SK-N-SH (cell line): ENCODE data around the gene GDPD4.

Experiments used
- CHD2 ChIP-seq: fragments of 150-350 bp; IDR thresholded peaks from 2 replicates; pipeline ENCODE4 v1.6.1; 2018; ENCODE audit warnings: low read length; ENCODE audit not compliant: partially characterized antibody
- EP300 ChIP-seq, 2 experiments: IDR thresholded peaks; 2 replicates each; pipeline versions ENCODE4 v1.4.0 to v1.6.1; 2012; ENCODE audit warnings: borderline replicate concordance in 1 of 2, low read depth in 1 of 2, low read length in 1 of 2
- EZH2phosphoT487 ChIP-seq: fragments of 200-600 bp; sonication (generic); IDR thresholded peaks from 2 replicates; pipeline ENCODE4 v1.6.1; 2017; ENCODE audit warnings: low read depth, mixed run types, mild to moderate bottlenecking, antibody characterized with exemption, moderate library complexity, borderline replicate concordance
- FOXJ3 ChIP-seq: sonication (generic); formaldehyde crosslinking; IDR thresholded peaks from 2 replicates; pipeline ENCODE4 v1.5.1; 2020; ENCODE audit warnings: mild to moderate bottlenecking, missing genetic modification reagents
- MXI1 ChIP-seq: IDR thresholded peaks from 2 replicates; pipeline ENCODE4 v1.6.1; 2012; ENCODE audit warnings: mild to moderate bottlenecking, low read depth, low read length, improper control_type of control experiment
- NFIC ChIP-seq: IDR thresholded peaks from 2 replicates; pipeline ENCODE4 v1.4.0; 2012; ENCODE audit warnings: borderline replicate concordance
- POLR2AphosphoS5 ChIP-seq: IDR thresholded peaks from 2 replicates; pipeline ENCODE4 v1.6.1; 2012; ENCODE audit warnings: low read depth, low read length
- SIN3A ChIP-seq: IDR thresholded peaks from 2 replicates; pipeline ENCODE4 v1.6.1; 2012; ENCODE audit warnings: low read depth, mild to moderate bottlenecking, low read length, moderate library complexity, borderline replicate concordance
- TCF12 ChIP-seq: IDR thresholded peaks from 2 replicates; pipeline ENCODE4 v1.4.0; 2012
- TF ChIP-seq, protein P1 (sequence below): fragments of 200-600 bp; sonication (generic); IDR thresholded peaks from 2 replicates; pipeline ENCODE4 v1.6.1; 2017; ENCODE audit warnings: antibody characterized with exemption, mild to moderate bottlenecking, moderate library complexity
- TF ChIP-seq, protein P2 (sequence below): fragments of 150-350 bp; IDR thresholded peaks from 2 replicates; pipeline ENCODE4 v1.6.1; 2017; ENCODE audit warnings: antibody characterized with exemption, low read length, low read depth, borderline replicate concordance
- TF ChIP-seq, protein P3 (sequence below): IDR thresholded peaks from 2 replicates; pipeline ENCODE4 v1.6.1; 2012; ENCODE audit warnings: mild to moderate bottlenecking, low read depth, low read length, moderate library complexity
- TF ChIP-seq, protein P4 (sequence below): IDR thresholded peaks from 2 replicates; pipeline ENCODE4 v1.4.0; 2012; ENCODE audit warnings: low read depth, borderline replicate concordance
- TF ChIP-seq, protein P5 (sequence below): IDR thresholded peaks from 2 replicates; pipeline ENCODE4 v1.4.0; 2012; ENCODE audit warnings: low read depth

DNA sequence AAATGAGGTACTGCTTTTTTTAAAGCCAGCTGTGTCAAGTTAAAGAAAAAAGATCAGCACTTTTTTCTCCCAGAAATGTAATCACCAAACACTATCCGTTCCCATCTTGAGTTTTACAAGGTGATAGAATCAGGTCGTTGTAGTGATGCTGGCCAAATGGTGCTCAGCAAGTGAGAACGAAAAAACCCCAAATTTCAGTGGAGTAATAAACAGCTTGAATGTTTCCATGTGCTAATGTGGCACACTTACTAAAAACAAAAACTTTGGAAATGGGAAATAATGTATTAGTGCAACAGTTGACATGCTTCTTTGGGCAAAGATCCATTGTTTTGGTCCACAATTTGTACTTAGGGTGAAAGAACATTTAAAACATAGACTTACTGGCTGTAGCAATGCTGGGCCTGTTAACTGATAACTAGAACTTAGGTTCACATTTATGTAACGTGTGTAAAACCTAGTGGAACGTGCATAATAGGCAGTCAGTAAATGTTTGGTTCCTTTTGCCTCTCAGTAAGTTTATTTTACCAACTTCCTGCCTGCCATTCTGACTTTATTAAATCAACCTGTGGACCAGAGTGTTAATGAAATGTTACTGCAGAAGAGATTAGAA lies 15.4 kb upstream of the GDPD4 start:
- TF ChIP-seq, protein P1, sequence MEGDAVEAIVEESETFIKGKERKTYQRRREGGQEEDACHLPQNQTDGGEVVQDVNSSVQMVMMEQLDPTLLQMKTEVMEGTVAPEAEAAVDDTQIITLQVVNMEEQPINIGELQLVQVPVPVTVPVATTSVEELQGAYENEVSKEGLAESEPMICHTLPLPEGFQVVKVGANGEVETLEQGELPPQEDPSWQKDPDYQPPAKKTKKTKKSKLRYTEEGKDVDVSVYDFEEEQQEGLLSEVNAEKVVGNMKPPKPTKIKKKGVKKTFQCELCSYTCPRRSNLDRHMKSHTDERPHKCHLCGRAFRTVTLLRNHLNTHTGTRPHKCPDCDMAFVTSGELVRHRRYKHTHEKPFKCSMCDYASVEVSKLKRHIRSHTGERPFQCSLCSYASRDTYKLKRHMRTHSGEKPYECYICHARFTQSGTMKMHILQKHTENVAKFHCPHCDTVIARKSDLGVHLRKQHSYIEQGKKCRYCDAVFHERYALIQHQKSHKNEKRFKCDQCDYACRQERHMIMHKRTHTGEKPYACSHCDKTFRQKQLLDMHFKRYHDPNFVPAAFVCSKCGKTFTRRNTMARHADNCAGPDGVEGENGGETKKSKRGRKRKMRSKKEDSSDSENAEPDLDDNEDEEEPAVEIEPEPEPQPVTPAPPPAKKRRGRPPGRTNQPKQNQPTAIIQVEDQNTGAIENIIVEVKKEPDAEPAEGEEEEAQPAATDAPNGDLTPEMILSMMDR = no peak
- TF ChIP-seq EZH2phosphoT487 (no peak), FOXJ3 (CRISPR knock-in tag) (no peak), TCF12 (no peak), EP300 (IDR thresholded peaks at IDR 0.05; ENCODE audit: borderline replicate concordance in 1 of 2, low read depth in 1 of 2, low read length in 1 of 2) (no peak), SIN3A (no peak), CHD2 (no peak), MXI1 (no peak), NFIC (no peak), POLR2AphosphoS5 (no peak)
- TF ChIP-seq, protein P2, sequence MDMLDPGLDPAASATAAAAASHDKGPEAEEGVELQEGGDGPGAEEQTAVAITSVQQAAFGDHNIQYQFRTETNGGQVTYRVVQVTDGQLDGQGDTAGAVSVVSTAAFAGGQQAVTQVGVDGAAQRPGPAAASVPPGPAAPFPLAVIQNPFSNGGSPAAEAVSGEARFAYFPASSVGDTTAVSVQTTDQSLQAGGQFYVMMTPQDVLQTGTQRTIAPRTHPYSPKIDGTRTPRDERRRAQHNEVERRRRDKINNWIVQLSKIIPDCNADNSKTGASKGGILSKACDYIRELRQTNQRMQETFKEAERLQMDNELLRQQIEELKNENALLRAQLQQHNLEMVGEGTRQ = no peak
- TF ChIP-seq, protein P3, sequence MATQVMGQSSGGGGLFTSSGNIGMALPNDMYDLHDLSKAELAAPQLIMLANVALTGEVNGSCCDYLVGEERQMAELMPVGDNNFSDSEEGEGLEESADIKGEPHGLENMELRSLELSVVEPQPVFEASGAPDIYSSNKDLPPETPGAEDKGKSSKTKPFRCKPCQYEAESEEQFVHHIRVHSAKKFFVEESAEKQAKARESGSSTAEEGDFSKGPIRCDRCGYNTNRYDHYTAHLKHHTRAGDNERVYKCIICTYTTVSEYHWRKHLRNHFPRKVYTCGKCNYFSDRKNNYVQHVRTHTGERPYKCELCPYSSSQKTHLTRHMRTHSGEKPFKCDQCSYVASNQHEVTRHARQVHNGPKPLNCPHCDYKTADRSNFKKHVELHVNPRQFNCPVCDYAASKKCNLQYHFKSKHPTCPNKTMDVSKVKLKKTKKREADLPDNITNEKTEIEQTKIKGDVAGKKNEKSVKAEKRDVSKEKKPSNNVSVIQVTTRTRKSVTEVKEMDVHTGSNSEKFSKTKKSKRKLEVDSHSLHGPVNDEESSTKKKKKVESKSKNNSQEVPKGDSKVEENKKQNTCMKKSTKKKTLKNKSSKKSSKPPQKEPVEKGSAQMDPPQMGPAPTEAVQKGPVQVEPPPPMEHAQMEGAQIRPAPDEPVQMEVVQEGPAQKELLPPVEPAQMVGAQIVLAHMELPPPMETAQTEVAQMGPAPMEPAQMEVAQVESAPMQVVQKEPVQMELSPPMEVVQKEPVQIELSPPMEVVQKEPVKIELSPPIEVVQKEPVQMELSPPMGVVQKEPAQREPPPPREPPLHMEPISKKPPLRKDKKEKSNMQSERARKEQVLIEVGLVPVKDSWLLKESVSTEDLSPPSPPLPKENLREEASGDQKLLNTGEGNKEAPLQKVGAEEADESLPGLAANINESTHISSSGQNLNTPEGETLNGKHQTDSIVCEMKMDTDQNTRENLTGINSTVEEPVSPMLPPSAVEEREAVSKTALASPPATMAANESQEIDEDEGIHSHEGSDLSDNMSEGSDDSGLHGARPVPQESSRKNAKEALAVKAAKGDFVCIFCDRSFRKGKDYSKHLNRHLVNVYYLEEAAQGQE = no peak
- TF ChIP-seq, protein P4, sequence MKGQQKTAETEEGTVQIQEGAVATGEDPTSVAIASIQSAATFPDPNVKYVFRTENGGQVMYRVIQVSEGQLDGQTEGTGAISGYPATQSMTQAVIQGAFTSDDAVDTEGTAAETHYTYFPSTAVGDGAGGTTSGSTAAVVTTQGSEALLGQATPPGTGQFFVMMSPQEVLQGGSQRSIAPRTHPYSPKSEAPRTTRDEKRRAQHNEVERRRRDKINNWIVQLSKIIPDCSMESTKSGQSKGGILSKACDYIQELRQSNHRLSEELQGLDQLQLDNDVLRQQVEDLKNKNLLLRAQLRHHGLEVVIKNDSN = no peak
- TF ChIP-seq, protein P5, sequence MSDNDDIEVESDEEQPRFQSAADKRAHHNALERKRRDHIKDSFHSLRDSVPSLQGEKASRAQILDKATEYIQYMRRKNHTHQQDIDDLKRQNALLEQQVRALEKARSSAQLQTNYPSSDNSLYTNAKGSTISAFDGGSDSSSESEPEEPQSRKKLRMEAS = no peak
